LHCN-M2 (cell line): ENCODE measurements around the gene UFD1. TPM values are rescaled to one million over a fixed set of nuclear protein-coding genes. Genes with fewer than 3 reads are reported as not detected.
A peak's percentile ranks its signal among the peaks of the same experiment; 100 is the strongest.

Source experiments
- DNase-seq: peaks from one replicate; pipeline ENCODE4 v3.0.0-alpha.2; 2012; ENCODE audit warnings: low read depth
- total RNA-seq: library from RNA; depleted of rRNA; stranded (reverse); fragments of >200 nt; gene quantifications from 2 replicates; pipeline ENCODE4 v1.2.3, GENCODE V29; 2014

The UFD1 gene
- total RNA-seq, 1 experiment from 2014 or later: 81.3 TPM

DNA sequence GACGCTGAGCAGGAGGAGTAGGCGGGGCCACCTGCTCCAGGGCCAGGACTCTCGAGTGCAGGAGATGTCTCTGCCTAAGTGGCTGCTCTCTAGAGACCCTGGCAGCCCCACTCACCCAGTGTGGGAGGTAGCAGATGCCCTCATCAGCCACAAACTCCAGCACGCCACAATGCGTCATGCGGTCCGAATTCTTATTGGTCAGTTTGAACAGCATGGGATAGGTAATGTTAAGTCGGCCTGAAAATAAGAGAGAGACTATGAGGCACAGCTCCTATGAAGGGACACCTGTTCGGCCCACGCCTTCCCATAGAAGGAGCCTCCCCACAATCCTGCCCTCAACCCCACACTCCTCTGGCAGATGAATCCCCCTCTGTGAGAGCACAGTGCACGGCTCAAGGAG is 7.4 kb downstream of the UFD1 start:
- DNase-seq: no peak

DNA sequence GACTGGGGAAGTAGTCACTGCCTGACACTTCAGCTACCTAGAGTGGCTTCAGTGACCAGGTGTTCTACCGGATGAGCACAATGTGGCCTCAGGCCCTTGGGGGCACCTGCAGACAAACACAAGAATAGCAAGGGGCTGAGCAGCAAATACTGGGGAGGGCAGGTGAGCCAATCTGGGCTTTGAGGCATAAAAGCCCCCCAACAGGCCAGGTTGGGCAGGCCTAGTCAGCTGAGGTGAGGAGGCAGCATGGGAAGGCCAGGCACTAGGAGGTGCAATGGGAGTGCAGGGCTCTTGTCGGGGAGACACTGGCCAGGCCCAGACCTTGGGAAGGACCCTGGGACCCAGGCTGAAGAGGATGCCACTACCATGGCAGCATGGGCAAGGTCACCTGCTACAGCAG is 9.0 kb downstream of the UFD1 start:
- no peak for DNase-seq

DNA sequence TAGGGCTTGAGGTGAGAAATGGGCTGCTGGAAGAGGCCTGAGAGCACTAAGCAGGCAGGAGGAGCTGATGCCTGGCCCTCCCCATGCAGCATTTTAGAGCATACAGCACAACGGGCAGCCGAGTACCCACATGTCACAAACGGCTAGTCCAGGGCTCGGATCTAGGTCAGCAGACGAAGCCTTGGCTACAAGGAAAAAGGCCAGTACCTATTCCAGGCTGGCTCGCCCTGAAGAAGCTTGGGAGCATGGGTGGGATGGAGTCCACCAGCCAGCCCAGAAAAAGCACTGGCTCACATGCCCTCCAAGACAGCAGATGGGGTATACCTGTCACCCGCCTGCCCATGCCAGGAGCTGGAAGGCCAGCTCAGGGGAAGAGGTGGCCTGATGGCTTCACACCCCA is 9.6 kb downstream of the UFD1 start:
- DNase-seq: no peak

DNA sequence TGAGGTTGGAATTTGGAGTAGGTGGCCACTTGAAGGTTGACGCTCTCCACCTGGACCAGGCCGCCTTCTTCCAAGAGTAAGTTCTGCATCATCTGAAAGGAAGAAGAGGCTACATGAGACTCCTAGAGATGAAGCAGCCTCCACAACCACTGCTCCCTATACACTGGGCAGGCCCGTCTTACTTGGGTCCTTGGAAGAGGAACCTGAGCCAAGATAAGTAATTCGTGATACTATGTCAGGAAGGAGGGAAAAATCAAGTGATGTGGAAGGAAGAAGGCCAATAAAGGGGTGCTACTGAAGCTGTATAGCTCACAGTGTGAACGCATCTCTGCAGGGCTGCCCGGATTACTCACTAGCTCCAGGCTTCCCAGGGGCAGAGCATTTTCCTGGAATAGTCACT is 11.1 kb downstream of the UFD1 start:
- no peak for DNase-seq

DNA sequence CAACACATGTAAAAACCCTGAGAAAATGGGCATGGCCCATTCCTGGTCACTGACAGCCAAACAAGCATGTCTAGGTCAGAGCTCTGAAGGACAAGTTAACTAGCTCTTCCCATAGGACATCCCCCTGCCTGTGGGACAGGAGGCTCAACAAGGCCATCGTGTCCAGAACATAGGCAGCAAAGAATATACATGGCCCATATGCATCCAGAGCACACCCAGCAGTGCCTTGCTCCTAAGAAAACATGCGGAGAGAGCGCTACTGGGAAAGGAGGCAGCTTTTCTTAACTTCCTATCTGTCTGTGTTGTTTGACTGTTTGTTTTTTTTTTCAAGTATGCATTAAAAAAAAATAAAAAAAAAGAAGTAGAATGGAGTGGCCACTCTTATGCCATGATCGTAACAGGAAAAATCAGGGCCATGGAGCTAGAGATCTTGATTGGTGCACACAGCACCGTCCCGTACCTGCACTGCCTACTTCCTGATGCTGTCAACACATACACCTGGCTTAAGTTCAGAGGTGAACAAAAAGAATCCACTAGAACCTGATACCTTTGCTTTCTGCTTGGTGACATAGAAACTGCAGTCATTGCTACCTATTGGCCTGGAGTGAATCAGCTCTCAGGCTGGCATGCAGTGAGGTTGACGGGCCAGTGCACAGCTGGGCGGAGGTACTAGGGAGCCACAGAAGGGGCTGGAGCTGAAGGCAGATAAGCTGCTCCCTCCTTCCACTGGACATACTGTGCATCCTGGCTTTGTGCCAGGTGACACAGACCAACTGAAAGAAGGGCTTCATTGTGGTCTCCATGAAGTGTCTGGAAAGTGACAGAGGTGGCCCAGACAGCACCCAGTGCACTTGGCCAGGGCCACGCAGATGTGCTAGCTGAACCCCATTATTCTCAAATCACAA is 11.9 kb downstream of the UFD1 start:
- DNase-seq: no peak

DNA sequence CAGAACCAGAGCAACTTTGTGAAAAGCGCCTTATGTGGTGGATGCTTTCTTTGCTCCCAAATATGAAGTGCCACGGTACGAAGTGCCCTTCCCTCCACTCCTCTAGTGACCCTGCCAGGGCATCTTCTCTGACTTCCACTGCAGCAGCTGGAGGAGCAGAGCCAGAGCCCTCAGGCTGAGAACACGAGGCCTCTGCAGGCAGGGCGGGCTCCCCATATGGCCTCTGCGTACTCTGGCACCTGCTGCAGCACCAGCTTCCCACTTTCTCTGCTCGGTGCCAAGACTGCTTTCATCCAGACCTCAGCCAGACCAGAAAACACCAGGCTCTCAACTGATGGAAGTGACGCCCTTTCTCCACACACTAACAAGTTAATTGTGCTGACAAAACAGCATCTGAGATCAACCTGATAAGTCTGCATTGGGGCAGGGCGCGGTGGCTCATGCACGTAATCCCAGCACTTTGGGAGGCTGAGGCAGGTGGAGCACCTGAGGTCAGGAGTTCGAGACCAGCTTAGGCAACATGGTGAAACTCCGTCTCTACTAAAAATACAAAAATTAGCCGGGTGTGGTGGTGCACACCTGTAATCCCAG is 12.8 kb downstream of the UFD1 start:
- no peak for DNase-seq

DNA sequence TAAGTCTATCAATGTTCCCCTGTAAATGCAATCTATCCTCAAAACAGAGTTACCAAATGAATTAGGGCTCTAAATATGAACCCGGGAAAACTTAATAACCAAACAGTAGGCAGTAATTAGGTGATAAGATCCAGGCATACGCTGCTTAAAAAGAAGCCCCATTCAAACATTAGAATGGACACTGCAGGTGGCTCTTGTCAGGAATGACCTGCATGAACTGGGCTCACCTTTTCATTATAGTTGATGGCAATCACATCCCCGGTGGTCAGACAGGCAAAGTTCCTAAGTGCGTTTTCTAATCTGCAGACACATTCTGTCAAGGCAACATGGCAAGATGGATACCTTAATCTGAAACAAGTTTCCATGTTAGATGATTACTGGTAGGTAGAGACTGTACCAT is 14.0 kb downstream of the UFD1 start:
- DNase-seq: no peak

DNA sequence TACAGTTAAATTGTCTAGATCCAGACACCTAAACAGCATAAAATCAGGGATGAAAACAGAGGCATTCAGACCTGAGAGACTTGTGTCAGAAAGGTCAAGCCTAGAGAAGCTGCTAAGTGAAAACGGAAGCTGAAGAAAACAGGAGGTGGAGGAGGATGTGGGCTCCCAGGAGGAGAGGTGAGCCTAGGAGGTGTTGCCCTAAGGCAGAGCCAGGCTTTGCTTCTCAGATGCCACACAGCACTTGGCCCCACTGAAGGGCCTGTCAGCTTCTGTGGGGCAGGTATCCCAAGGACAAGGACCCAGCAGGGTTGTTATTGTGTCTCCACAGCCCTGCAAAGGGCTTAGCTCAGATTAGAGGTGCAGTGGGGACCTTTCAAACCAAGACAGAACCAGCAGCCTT is 14.4 kb downstream of the UFD1 start:
- DNase-seq: no peak

DNA sequence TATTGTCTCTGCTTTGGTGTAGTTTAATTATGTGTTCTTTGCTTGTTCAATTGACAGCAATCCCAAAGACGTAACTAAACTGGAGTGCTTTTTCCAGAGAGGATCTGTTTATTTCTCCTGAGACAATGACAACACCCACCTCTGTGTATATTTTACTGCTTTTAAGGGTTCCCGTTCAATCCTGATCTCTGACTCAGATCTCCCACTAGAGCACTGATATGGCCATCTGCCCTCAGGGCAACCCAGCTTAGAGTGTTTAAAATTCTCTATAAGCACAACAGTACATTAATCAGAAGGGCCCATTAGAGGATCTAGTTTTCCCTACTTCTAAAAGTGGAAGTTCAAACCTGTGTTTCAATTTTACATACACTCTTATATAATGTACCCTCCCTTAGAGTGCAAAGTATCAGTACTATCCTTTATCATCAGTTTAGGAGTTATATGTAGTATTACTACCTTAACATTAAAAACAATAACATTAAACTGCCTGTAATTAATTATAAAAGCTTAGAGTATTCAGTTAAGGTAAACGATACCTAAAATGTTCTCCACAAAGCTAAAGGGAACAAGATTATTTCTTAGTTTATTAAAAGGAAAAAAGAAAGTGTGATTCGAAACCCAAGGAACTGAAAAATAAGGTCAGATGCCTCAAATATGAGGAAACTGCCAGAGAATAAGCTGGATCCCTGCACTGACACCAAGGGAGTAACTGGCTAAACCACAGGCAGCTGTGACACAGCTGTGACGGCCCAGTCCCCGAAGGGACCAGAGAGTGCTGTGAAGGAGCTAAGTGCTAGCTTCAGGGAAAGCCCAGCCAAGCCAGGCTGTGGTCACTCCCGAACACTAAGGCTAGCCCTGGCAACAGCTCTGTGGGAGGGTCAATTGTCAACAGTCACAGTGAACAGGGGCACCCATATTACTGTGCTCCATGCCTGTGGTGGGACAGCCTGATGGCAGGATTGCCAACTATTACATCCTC is 15.2 kb downstream of the UFD1 start:
- peak; percentile 52 for DNase-seq

DNA sequence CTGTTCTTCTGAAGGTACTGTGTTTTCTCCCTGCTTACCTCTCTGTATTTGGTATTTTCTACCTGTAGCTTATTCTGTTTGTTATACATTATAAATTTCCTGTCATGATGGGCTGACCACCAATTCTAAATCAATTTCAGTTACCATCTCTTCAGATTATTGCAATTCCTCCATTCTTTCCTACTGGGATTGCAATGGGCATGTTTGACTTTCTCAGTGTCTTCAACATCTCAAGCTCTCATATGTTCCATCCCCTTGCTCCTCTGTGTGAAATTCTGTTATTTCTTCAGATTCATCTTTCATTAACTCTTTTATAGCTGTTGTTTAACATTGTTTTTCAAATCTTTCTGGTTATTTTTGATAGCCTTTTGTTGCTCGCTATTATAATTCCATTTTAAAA is 16.0 kb downstream of the UFD1 start:
- DNase-seq: no peak

DNA sequence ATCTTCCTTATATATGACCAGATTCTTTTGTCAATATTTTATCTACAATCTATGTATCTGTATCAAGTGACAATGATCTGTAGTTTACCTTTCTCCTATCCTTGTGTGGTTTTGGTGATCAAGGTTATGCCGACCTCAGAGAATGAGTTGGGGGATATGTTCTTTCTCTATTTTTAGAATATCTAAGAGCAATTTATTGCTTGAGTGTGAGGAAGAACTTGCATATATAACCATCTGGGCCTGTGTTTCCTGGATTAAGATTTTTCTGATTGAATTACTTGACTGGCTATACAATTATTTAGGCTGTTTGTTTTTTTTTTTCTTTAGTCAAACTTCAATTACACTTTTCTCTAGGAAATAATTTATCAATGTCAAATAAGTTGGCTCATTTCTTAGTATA is 17.5 kb downstream of the UFD1 start:
- no peak for DNase-seq

DNA sequence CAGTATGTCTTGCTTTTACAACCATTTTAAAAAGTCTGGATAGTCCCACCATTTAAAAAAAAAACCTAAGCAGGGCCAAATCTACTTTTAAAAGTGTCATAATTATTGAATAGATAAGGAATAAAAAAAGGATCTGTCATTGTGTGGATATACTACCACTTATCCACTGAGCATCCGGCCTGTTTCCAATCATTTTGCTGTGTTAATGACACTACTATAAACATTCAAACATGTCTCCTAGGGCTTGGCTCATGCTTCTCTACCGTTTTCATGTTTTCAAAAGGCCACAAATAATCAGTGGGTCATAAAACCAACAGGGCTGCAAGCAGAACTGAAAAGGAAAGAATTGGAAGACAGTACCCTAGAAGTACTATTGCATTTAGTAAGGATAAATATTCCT is 19.0 kb downstream of the UFD1 start:
- no peak for DNase-seq

DNA sequence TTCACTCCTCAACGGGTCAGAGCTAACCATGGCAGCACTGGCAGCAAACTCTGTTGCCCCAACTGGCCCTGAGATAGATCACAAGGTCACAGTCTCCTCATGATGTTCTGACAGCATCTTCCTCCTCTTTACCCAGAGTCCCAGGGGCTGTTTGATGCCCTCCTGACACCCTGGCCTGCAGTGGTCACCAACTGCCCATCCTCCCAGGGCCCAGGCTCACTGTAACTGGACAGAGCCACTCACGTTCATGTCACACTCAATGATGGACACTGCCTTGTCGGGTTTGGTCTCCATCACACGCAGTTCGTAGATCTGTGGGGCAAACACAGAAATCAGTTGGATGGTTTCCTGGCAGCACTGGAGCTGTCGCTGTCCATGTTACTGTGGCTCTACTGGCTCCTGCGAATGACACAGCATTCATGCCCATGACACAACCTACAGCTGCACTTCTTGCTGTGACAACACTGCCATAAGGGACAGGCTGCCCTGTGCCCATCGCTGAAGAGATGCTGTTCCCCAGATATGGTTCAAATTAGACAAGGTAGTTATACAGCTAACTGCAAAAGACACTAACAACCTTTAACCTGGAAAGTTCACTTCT is 21.1 kb downstream of the UFD1 start:
- DNase-seq: no peak

DNA sequence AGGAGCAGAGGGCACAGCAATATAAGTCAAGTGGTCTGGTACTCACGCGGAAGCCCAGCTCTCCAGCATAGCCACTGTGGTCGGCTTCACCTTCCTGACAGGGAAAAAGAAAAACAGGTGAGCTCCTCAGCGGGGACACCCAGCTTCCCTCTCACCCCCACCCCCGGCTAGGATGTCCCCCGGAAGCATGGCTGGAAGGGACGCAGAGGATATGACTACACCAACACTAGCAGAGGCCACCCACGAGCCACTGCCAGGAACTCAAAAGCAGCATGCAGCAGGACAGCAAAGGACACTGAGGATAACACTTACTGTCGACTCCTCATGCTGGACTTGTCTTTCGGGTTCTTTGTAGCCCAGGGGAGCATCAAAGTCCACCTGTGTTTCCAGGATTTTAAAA is 22.5 kb downstream of the UFD1 start:
- no peak for DNase-seq

DNA sequence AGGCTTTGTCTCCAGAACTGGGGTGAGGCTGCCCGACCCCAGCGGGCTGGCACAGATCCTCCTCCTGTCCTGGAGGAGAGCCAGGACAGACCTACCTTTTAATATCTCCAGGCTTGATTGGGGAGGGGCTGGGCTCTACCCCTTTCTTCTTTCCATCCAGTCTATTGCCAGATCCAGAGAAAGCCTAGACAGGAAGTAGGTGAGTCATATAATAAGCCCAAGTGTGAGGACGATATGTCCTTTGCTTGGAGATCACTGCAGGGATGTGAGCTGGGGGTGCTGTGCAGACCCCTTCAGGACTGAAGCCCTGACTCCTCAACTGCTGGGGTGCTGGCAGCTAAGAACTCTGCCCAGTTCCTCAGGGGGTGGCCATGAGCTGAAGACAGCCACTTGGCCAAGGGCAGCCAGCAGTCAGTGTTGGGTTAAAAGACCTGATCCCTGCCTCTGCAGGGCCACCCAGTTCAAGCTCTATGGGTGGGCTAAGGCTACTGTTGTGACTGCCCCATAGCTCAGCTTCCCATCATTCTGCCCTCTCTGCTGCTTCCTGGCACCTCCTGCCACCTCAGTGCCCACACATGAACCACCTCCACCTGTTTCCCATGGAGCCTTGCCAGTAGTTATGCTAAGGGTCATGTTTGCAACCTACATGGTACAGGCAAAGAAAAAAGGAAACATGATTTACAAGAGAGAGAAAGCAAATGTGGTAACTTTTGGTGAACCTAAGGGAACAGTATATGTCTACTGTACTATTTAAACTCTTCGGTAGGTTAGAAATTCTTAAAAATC is 23.2 kb downstream of the UFD1 start:
- peak; percentile 25 for DNase-seq

DNA sequence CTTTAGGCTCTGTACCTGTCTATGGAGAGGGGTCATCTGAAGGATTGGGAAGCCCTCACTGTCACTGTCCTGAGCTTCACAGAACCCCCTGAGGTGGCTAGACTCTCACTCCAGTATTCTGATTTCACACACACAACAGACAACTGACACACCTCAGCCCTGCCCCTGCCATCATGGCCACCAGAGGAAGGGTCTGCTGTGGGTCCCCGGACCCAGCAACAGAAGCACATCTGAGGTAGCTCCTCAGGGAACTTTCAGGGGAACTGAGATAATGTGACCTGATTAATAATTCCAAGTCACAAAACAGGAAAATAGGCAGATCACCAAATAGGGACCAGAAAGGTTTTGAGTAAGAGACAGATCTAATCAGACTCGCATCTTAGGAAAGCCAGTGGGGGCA is 24.0 kb downstream of the UFD1 start:
- no peak for DNase-seq

DNA sequence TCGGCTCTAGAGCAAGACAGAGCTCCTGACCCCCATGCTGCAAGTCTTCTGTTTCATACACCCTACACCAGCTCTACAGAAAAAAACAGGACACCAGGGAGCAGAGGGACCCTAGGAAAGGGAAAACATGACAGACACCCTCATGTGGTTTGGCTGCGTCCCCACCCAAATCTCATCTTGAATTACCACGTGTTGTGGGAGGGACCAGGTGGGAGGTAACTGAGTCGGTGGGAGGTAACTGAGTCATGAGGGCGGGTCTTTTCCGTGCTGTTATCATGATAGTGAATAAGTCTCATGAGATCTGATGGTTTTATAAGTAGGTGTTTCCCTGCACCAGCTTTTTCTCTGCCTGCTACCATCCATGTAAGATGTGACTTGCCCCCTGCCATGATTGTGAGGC is 24.8 kb downstream of the UFD1 start:
- DNase-seq: no peak

DNA sequence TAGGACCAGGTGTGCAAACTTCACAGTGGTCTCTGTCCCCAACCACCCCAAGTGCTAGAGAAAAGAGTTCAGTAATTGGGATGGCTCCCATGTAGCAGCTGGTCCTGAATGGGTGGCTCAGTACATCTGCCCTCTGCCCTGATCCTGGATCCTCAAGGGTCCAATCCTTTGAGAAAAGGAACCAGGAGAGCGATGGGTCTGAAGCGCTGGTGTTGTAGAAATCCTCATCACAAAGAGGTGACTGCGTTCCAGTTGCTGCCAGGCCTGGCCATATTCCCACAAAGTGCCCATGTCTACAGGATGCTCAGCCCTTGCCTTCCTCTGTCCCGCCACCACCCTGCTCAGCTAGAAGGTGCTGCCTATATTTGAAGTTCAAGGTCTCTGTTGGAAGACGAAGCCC is 25.3 kb downstream of the UFD1 start:
- no peak for DNase-seq

DNA sequence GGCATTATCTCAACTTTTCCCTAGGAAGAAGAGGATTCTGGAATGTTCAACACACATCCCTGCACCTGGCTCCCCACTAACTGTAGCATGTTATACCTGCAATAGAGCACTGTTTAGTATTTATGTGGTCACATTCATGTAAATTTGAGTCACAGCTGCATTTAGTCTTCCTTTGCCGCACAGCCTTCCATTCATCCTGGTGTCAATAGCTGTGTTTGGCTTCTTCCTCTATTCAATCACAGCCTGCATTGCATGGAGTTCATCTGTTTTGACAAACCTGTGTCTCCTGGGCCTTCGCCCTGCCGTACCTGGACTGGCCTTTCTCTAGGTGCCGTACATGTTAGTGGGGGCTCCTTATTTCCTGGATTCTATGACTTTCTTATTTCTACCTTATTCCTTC is 27.4 kb downstream of the UFD1 start:
- no peak for DNase-seq

DNA sequence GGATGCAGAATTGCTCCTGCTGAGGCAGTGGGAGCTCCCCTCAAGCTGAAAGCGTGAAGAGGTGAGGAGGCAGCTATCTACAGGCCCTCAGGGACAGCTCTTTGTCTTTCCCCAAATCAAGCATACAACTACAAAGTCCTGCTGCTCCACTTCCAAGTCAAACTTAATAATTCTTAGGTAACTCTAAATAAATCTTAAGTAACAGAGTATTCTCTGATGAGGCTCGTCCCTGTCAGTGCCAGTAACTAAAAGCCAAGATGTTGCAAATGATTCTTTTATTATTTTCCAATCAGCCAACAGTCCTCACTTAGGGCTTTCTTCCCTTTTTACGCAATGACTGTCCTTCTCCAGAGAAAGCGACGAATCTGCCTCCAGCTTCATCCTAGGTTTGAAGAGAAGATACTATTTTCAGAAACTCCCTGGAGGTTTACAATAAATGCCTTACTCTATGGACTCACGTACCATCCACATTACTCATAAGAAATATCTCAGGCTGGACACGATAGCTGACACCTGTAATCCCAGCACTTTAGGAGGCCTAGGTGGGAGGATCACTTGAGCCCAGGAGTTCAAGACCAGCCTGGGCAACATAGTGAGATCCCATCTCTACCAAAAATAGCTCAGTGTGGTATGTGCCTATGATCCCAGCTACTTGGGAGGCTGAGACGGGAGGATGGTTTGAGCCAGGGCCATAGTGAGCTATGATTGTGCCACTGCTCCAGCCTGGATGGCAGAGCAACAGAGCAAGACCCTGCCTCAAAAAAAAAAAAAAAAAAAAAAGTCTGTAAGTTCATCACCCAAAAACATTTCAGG is 28.4 kb downstream of the UFD1 start:
- no peak for DNase-seq
